ENCODE measurements around the gene GPR183.
A peak's percentile ranks its signal among the peaks of the same experiment; 100 is the strongest.

The GPR183 gene, protein sequence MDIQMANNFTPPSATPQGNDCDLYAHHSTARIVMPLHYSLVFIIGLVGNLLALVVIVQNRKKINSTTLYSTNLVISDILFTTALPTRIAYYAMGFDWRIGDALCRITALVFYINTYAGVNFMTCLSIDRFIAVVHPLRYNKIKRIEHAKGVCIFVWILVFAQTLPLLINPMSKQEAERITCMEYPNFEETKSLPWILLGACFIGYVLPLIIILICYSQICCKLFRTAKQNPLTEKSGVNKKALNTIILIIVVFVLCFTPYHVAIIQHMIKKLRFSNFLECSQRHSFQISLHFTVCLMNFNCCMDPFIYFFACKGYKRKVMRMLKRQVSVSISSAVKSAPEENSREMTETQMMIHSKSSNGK

DNA sequence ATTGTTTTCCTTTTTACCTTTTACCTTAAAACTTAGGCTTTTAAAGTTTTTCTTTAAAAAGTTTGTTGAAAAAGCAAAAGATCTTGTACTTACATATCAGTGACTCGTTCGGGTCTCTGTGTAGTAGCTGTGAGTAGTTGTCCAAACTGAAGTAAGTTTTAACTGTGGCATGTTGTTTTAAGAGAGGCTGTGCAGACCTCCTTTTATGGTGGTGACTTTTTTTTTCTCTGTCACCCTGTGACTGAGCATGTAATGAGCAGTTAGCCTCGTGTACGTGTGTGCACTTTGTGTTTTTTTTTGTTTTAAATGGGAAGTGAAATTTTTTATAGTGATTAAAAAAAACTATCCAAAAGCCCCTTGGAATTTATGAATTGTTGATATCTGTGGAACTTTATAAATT, at the start of gene GPR183:
Gene GPR183 (minus strand): TSS at position 153 of the 400 bp plus-strand sequence. CDS start 11,254 bp downstream, outside the sequence.
- peak in 1 of 2 donors; percentile 42 for DNase-seq

DNA sequence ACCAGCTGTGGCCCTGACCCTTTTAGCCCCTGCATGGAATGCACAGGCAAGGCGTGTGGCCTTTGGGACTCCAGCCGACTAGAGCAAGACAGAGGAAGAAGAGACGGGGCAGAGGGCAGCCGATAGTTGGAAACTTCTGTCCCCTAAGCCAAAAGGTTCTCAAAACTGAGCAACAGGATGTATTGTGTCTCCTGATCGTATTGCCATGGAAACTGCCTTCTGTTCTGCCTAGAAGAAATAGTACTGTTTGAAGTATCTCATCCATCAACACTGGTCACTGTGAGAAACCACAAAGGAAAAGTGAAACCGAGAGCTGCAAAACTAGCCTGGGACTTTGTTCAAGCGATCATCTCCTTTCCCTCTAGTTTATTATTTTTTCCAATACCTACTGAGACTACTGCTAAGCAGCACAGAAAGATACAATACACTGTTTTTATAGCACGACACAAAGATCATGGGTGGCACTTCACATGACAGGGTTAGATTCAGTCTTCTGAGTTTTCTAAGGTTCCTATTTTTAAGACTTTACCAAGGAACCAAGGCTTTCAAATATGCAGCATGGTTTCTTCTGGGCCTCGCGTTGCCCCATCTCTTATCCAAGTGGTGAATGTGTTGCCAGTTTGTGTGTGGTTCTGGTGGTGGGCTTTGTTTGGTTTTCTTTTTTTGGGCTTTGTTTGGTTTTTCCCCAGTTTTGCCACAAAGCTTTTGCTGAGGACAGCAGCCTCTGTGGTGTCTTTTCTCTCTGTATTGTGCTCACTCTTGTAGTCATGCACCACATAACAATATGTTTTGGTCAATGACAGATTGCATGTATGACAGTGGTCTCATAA, 49.3 kb upstream of the GPR183 start:
- peak in 1 of 2 donors; percentile 30 for DNase-seq

DNA sequence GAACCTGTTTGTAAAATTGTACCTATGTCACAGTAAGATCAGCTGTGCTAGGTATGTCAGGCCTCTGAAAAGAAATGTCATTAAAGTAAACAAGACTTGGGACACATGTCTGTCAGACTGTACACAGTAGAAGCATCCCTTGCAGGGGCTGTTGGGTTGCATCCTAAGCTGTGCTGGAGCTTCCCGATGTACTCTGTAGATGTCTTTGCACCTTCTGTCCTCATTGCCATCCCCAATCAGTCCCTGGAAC, 48.7 kb upstream of the GPR183 start:
- DNase-seq = no peak

DNA sequence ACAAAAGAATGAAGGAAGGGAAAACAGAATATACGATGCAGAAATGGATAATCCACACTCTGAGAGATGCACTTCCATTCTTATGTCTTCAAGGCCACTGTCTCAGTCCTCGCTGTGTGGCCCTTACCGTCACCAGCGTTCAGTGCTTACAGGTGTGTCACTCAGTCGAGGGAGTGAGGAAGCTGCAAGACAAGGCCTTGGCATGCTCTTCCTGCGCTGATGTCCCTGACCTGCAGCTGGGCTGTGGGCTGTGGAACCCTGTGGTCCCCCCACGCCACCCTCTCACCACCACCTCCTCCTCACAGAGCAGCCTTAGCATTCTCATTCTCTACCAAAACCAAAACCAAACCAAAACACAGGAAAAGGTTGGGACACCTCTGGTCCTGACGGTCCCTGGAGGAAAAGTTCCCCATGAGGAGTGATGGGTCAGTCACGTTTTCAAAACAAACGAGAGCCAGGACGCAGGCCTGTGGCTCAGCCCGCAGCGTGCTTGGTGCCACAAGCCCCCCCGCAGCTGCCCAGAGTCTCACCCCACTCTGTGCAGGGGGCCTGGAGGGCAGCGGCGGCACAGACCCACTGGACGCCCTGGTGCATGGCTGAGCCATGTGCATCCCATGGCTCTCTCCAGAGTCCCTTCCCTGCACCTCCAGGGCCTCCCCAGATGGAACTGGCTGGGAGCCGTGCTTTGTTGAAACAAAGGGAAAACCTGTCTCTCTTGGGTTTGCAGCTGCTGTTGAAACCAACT, 48.2 kb upstream of the GPR183 start:
- DNase-seq = no peak

DNA sequence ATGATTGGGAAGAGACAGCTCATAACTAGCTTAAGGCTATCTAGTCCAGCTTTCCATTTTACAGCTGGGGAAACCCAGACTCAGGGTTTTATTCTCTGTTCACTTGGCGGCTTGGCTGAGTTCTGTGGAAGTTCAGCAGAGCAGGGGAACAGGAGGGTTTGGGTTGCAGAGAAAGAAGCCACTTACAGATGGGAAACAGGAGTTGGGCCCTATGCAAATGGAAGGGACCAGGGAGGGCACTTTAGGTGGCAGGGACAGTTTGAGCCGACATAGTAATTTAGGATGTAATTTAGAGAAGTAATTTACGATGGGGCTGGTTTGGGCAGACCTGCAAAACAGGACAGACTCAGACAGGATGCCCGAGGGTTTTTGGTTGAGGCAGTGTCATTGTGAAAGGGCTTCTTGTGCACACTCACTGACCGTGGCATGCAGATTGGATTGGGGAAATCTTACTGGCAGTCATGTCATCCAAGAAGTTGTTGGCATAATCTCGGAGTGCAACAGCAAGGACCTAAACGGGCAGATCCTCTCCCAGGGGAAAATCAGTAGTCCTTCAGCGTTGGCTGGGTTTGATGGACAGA, 47.3 kb upstream of the GPR183 start:
- DNase-seq = no peak

DNA sequence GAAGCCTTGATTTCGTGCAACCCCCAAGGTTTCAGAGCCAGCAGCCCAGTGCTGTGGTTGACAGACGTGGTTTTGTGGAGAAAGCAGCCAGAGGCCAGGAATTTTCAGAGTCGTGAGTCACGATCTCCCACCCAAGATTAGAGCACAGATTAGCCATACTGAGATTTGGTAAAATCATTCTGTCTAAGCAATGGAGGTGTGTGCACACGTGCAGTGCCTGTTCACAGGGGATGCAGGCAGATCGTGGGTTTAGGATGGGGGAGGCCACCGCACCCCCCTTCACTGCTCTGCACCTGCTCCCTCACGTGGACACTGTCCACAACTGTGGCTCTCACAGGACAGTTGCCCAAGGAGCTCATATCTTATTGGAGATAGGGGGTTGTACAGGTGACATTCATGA, 46.6 kb upstream of the GPR183 start:
- DNase-seq = no peak

DNA sequence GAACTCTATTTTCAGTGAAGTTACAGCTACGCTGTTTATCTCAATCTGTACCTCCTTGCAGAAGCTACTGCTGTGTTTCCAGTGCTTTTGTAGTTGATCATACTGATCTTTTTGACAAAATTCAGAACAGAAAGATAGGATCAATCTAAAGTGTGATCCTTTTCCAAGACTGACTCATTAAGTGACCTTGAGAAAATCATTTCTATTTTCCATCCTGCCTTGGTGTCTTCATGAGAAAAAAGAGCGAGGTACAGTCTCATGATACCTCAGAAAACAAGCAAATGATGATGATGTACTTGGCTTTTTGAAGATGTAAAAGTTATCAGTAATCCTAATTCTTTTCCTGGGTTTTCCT, 46.0 kb upstream of the GPR183 start:
- DNase-seq = no peak

DNA sequence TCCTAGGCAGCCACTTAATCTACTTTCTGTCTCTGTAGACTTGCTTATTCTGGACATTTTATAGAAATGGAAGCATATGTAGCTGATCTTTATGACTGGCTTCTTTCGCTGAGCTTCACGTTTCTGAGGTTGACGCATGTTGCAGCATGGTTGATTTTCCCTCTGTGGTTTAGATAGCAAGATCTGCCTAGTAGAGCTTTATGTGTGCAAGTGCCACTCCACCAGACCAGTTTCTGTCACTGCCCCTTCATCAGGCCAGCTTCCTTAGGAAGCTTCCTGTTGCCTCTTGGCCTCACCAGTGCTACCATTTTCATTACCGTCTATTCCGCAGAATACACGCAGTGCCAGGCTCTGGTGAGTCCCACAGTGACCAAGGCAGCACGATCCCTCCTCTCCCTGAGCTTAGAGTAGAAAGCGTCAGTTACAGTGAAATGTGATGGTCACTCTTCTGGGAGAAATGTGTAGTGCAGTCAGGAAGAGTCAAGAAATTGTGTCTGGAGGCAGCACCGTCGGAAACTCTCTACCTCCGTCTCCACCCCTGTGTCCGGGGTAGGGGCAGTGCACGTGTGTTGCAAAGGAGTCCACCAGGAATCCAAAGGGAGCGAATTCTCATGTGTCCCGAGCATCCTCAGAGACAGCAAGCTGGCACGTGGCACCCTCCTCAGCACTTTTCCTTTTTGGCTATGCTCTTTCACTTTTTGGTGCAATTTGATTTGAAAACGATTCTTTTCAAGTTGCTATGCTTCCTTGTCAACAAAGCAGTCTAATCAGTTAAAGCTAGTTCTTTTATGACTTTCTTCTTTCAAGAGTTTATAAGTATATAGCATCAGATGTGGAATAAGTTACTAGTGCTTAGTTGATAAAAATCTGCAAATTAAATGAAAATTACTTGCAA, 45.4 kb upstream of the GPR183 start:
- no peak for DNase-seq

DNA sequence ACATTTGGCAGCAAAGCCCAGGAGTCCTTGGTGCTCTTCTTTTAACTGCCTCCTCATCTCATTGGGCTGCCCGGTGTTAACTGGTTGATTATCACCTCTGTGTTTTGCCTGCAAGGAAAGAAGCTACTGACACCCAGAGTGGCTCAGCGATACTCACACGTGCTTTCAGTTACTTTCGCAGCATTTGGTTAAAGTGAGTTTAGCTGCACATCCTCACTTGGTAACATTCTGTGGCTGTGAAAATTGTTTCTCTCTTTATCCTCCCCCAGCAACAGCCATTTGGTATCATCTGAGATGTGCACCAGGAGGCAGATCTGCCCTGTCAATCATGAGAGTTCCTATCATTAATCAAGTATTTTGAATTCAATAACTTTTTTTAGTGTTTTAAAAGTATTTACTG, 44.6 kb upstream of the GPR183 start:
- no peak for DNase-seq

DNA sequence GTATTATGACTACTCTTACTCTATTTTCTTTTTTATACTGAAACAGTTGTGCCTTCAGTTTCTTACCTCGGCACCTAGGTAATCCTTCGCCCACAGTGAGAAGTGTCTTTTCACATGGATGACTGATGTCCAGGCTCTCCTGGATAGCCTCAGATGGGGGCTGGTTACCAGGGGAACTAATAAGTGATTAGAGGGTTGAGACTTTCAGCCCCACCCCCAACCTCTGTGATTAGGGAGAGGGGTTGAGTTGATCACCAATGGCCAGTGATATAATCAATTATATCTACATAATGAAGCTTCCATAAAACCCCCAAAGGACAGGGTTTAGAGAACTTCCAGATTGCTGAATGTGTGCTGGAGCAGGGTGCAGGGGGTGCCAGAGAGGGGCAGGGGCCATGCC, 43.0 kb upstream of the GPR183 start:
- no peak for DNase-seq

DNA sequence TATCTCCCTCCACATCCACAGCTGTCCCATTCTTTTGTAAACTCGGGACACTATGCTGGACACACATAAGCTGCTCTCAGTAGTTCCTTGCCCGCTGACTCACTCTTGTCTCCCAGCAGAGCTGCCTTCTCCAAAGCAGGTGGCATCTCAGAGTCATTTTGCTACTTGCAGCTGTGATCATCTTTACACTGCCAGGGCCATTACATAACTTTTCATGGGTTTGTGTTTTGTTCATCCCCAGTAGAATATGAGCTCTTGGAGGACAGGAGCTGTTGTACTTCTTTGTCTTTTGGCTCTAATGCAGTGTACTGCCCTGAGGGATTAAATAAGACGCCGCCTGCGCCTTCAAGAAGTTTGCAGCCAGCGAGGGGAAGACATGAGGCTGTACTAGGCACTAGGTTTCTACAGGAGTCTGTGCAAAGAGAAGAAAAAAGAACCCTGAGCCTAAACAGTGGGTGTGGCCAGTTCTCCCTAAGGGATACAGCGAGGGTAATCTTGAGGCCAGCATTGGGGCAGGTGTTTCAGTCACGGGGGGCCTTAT, 40.8 kb upstream of the GPR183 start:
- no peak for DNase-seq

DNA sequence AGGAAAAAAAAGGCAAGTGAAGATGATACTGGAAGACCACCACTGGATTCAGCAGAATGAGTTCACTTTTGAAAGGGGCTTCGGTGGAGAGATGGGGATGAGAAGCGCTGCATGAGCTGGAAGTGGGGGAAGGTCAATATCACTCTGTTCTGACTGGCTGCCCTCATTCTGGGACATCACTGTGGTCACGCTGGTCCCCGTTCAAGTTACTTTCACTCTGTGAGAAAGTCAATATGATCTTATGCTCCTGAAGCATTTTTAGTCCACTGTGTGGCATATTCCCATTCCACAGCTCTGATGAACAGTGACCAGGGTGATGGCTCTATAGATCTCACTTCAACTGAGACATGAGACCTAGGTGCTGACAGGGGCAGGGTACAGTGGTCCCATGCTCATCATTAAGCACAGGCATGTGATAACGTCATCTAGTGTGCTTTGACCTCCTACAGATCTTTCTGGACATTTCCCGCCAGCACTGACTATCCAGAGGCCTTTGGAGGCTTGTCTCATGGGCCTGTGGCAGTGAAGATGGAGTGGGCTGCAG, 40.2 kb upstream of the GPR183 start:
- no peak for DNase-seq

DNA sequence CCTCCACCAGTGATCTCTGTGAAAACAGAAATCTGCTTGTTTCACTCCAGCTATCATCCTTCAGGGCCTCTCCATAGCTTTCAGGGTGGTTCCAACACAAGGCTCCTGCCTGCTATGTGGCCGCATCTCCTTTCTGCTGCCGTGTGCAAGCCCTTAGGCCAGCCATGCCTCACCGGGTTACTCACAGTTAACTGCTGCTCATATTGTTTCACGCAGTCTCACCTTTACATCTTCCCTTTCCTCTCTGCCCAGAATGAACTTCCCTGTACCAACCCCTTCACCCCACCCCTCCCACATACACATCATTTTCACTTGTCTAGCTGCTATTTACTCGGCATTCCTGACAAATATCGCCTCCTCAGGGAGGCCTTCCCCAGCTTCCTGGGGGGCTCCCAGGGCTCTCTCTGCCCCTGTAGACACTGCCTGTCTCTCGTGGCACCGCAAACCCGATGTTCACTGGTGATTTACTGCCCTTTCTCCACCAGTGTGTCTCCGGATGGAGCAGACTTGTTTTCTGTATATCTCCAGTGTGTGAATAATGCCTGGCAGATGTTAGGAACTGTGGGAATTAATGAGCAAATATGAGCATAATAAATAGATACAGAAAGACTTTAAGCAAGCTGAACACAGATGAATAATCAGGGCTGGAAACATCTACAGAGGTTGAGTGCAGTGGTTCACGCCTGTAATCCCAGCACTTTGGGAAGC, 39.3 kb upstream of the GPR183 start:
- DNase-seq = no peak

DNA sequence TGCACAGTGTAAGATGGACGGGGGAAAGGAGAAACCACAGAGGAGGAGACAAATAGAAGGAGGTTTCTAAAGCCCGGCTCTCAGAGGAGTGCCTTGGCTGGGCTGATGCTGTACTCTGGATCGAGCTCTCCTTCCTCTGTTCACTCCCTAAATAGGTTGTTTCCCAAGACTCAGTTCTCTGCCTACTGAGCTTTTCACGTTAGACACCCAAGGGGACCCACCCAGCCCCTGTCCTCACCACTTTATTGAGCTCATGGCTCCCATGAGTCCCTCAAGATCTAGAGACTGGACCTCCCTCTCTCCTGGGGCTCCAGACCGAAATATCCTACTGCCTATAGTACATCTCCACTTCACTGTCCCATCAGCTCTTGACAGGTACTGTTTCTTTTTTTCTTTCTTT, 38.1 kb upstream of the GPR183 start:
- DNase-seq = no peak

DNA sequence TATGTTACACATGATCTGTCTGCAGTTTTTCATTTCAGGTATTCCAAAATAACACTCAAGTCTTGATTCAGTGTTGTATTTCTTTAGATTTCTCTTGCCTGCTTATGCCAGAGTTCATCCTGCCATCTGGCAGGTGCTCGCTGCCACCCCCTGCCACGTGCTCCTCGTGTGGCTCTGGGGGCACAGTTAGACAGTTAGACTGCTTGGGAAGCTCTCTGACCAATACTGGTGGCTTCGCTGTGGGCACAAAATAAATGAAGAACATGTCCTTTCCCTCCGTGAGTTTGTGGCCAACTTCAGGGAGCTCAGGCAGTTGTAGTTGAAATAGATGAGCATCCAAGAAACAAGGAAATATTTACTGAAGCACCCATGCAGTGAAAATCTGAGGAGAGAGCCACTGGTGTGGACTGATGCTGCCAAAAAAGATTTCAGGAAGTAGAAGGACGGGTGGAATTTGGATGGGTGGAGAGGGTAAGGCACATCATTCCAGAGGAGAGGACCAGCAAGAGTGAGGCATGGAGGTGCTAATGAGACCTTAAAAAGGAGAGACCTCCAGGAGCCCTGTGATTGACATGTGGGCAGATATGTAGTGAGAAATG, 37.5 kb upstream of the GPR183 start:
- DNase-seq = no peak

DNA sequence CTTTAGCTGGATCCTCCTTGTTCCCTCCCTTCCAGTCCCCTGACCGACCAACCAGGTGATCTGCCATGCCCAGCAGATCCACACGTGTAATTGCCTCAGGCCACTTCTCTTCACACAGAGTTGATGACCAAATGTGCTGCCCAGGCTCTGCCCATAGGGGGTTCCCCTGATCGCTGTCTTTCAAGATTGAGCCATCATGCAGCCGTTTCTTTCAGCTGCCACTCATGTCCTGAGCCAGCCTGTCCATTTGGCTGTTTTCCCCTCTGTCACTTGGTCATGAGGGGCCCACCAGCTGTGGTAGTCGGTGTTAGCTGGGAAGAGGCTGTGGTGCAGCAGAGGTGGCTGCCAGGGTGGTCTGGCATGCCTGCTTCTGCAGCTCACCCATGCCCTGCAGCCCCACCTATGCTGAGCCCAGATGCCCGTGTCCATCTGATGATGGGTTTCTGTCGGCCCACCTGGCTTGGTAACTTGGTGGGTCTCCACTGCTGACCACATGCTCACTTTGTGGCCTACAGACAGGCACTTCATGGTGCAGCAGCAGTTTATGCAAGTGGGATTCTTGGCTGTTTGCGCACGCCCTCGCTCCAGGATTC, 35.6 kb upstream of the GPR183 start:
- no peak for DNase-seq

DNA sequence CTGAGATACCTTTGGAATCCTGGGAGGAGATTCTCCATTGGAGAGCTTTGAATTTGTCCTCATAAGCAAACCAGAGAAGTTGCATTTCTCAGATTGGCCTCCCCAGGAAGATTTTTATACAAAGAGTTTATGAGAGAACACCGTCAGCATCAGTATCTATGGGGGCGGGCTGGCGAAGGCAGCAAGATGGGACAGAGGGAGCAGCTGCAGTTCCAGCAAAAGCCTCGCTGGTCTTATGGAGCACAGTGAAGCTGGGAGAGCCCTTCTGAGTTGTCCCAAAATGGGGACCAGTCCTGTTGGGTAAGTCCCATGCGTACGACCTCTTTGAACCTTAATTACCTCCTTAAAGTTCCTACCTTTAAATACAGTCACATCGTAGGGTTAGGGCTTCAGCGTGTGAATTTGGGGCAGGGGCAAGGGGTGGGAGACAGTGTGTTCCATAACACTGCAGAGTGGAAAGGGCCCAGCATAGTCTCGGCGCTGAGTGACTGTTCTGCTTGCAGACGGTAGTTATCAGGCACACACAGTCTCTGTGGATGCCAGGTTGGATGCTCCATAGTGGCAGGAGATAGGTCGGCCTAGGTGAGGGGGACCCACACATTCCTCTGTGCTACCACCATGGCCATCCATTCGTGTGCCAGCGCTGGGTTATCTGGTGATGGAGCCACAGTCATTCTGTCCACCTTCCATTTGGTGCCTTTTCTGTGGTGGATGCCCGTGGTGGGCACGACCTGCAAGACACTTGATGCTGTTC, 34.9 kb upstream of the GPR183 start:
- no peak for DNase-seq

DNA sequence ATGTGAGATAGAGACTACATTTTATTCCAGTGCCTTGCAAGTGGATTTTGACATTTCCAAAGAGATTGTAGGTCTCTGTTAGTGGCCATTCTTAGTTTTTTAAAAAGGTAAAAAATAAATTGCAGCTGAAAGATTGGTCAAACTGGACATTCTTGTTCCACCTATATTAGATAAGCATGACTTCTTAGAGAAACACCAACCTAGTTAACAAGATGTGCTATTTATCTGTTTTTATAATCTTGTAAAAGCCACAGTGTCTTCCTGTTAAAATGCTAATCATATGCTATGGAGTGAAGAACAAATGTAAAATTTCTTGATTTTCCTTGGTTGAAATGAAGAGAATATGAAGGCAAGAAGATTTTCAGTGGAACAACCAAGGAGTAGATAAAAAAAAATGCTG, 33.4 kb upstream of the GPR183 start:
- no peak for DNase-seq

DNA sequence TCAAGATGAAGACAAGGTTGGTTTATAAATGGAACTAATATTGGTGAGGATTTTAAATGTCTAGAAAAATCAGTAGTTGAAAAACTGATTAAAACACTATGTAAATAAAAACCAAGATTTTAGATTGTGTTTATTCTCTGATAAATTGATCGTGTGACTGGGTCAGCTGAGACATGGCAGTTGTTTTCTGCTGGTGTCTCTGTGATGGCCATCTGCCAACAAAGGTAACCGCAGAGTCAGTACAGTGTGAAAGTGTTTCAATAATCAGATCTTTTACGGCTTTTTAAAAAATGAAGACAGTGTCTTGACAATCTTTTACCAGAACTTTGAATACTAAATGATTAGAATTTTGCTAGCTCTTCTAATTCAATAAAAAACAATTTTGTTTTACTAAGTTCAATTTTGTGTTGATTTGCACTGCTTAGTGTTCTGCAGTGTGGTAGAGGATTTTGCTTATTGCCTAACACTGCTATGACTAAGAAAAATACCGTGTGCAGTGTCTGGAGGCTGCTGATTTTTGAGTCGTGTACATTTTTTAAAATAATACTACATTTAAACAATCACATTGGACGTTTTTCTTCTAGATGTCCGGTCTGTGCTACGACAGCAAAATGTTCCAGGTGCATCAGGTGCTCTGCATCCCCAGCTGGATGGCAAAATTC, 32.7 kb upstream of the GPR183 start:
- peak; percentile 42 to 51 for DNase-seq

Measured in activated CD4-positive, alpha-beta T cell treated with anti-CD3 and anti-CD28 coated beads for 4 hours (primary cell).